DOHH2 (cell line): Measurements from ENCODE around the gene PTPN4.

Source experiments
- EZH2phosphoT487 ChIP-seq: fragments of 200-600 bp; sonication (generic); IDR thresholded peaks from 2 replicates; pipeline ENCODE4 v1.6.1; 2017; ENCODE audit warnings: borderline replicate concordance, mild to moderate bottlenecking, antibody characterized with exemption, low read length, moderate library complexity, mixed read lengths
- TF ChIP-seq, protein P1 (sequence below): fragments of 200-600 bp; sonication (generic); IDR thresholded peaks from one replicate; pipeline ENCODE4 v1.5.1; 2014; ENCODE audit warnings: antibody characterized with exemption, mild to moderate bottlenecking, low read depth, low read length; ENCODE audit not compliant: poor library complexity, severe bottlenecking

DNA sequence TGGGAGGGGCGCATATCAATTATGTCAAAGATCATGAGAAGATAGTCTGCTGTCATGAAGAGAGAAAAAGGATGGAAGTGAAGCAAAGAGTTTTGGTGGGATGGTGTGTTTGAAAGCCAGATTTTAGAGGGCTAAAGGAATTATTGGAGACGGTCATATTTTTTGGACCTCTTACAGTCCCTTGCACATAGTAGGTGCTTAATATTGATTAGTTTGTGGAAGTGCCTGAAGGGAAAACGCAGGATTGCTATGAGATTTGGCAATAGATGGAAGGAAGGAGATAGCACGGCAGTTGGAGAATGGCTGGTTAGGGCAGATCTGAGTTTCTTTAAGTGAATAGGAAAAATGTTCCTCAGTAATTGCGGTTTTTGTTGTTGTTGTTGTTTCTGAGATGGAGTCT is 269.1 kb downstream of the PTPN4 start:
- TF ChIP-seq, protein P1, sequence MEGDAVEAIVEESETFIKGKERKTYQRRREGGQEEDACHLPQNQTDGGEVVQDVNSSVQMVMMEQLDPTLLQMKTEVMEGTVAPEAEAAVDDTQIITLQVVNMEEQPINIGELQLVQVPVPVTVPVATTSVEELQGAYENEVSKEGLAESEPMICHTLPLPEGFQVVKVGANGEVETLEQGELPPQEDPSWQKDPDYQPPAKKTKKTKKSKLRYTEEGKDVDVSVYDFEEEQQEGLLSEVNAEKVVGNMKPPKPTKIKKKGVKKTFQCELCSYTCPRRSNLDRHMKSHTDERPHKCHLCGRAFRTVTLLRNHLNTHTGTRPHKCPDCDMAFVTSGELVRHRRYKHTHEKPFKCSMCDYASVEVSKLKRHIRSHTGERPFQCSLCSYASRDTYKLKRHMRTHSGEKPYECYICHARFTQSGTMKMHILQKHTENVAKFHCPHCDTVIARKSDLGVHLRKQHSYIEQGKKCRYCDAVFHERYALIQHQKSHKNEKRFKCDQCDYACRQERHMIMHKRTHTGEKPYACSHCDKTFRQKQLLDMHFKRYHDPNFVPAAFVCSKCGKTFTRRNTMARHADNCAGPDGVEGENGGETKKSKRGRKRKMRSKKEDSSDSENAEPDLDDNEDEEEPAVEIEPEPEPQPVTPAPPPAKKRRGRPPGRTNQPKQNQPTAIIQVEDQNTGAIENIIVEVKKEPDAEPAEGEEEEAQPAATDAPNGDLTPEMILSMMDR, result no peak
- no peak for TF ChIP-seq EZH2phosphoT487
